HepG2 (cell line): Measurements from ENCODE around the gene TFEB. TPM values are rescaled to one million over a fixed set of nuclear protein-coding genes. Genes with fewer than 3 reads are reported as not detected.
A peak's percentile ranks its signal among the peaks of the same experiment; 100 is the strongest.

Experiments
- ATF2 ChIP-seq: sonication (generic); formaldehyde crosslinking; IDR thresholded peaks from 2 replicates; pipeline ENCODE4 v1.4.0; 2020; ENCODE audit warnings: missing genetic modification reagents
- ATF5 ChIP-seq: sonication (generic); formaldehyde crosslinking; IDR thresholded peaks from 2 replicates; pipeline ENCODE4 v1.4.0; 2020; ENCODE audit warnings: mild to moderate bottlenecking, low read depth, missing genetic modification reagents
- ATF6 ChIP-seq: sonication (generic); formaldehyde crosslinking; conservative IDR thresholded peaks from 2 replicates; pipeline ENCODE4 v1.4.0; 2020; ENCODE audit warnings: missing genetic modification reagents
- BRF2 ChIP-seq: sonication (generic); formaldehyde crosslinking; IDR thresholded peaks from 2 replicates; pipeline ENCODE4 v1.8.1; 2022; ENCODE audit warnings: mild to moderate bottlenecking, missing genetic modification reagents
- CBX5 ChIP-seq: sonication (generic); formaldehyde crosslinking; IDR thresholded peaks from 2 replicates; pipeline ENCODE4 v1.4.0; 2020; ENCODE audit warnings: missing genetic modification reagents, borderline replicate concordance
- HNRNPL ChIP-seq: fragments of 200-400 bp; formaldehyde crosslinking; IDR thresholded peaks from 2 replicates; pipeline ENCODE4 v1.6.1; 2017; ENCODE audit warnings: mild to moderate bottlenecking, low read depth, low read length
- MAF1 ChIP-seq: sonication (generic); formaldehyde crosslinking; IDR thresholded peaks from 2 replicates; pipeline ENCODE4 v1.5.0; 2020; ENCODE audit warnings: missing genetic modification reagents, borderline replicate concordance
- MED8 ChIP-seq: sonication (generic); formaldehyde crosslinking; IDR thresholded peaks from 2 replicates; pipeline ENCODE4 v1.8.1; 2023; ENCODE audit warnings: mild to moderate bottlenecking, missing genetic modification reagents; ENCODE audit not compliant: insufficient replicate concordance
- NFAT5 ChIP-seq: sonication (generic); formaldehyde crosslinking; IDR thresholded peaks from 2 replicates; pipeline ENCODE4 v1.4.0; 2020; ENCODE audit warnings: missing genetic modification reagents
- RARA ChIP-seq: IDR thresholded peaks from 2 replicates; pipeline ENCODE4 v1.6.1; 2016; ENCODE audit warnings: missing genetic modification reagents, missing compliant biosample characterization
- SPEN ChIP-seq: sonication (generic); formaldehyde crosslinking; IDR thresholded peaks from 2 replicates; pipeline ENCODE4 v1.5.1; 2020; ENCODE audit warnings: low read depth, mild to moderate bottlenecking, missing genetic modification reagents
- ZBTB37 ChIP-seq: sonication (generic); formaldehyde crosslinking; IDR thresholded peaks from 2 replicates; pipeline ENCODE4 v1.4.0; 2020; ENCODE audit warnings: mild to moderate bottlenecking, missing genetic modification reagents
- ZBTB7A ChIP-seq: sonication (generic); formaldehyde crosslinking; IDR thresholded peaks from 2 replicates; pipeline ENCODE4 v1.8.0; 2022; ENCODE audit warnings: mild to moderate bottlenecking, missing genetic modification reagents
- ZBTB8A ChIP-seq: sonication (generic); formaldehyde crosslinking; IDR thresholded peaks from 2 replicates; pipeline ENCODE4 v1.4.0; 2020; ENCODE audit warnings: mild to moderate bottlenecking, low read depth, missing genetic modification reagents, borderline replicate concordance
- ZNF280B ChIP-seq: sonication (generic); formaldehyde crosslinking; IDR thresholded peaks from 2 replicates; pipeline ENCODE4 v1.5.0; 2020; ENCODE audit warnings: missing genetic modification reagents, mild to moderate bottlenecking, borderline replicate concordance
- ZSCAN12 ChIP-seq: sonication (generic); formaldehyde crosslinking; IDR thresholded peaks from 2 replicates; pipeline ENCODE4 v1.9.0; 2021; ENCODE audit warnings: mild to moderate bottlenecking, missing genetic modification reagents
- polyA plus RNA-seq, 8 experiments: library from polyadenylated mRNA; depleted of rRNA in 3 of 8; stranded (reverse) in 7 of 8; unstranded in 1 of 8; fragments of >200 nt; fragmentation: Illumina TruSeq in 4 of 8; extraction: Trizol in 4 of 8; gene quantifications; 2 replicates each; pipeline versions ENCODE4 v1.2.1 to v1.2.3, GENCODE V29; 2011 to 2016; ENCODE audit warnings: low read depth in 4 of 8, missing spikeins in 1 of 8, mixed read lengths in 1 of 8; ENCODE audit not compliant: insufficient read depth in 1 of 8
- total RNA-seq, 5 experiments: library from RNA; depleted of rRNA; stranded (reverse); fragments of >200 nt; fragmentation: Illumina TruSeq; extraction: Trizol; gene quantifications; 2 replicates each; pipeline ENCODE4 v1.2.3, GENCODE V29; 2016; ENCODE audit warnings: low read depth in 1 of 5

Gene TFEB
- total and polyA plus RNA-seq, 2 of the 13 experiments (the other 11 are each of a cell fraction or from before 2014, with no cell fraction given) = 13.3 to 18.7 TPM

GRCh38 chr6:41682056-41682477 lies 53.3 kb downstream of the TFEB start (continued):
- TF ChIP-seq BRF2 (CRISPR knock-in tag) = no peak
- TF ChIP-seq MED8 (CRISPR knock-in tag) = no peak
- peak; percentile 83 for TF ChIP-seq CBX5 (CRISPR knock-in tag)
- no peak for TF ChIP-seq ZBTB8A (CRISPR knock-in tag)
- no peak for TF ChIP-seq ATF5 (CRISPR knock-in tag)
- no peak for TF ChIP-seq NFAT5 (CRISPR knock-in tag)
- no peak for TF ChIP-seq ZNF280B
- no peak for TF ChIP-seq ZBTB7A (CRISPR knock-in tag)
- no peak for TF ChIP-seq ZBTB37 (CRISPR knock-in tag)
- TF ChIP-seq SPEN (CRISPR knock-in tag) = peak; percentile 57; the same call in 1 of the 2 replicates
- no peak for TF ChIP-seq ATF2 (CRISPR knock-in tag)
- no peak for TF ChIP-seq ZSCAN12 (CRISPR knock-in tag)
- no peak for TF ChIP-seq MAF1 (CRISPR knock-in tag)
- no peak for TF ChIP-seq HNRNPL
- TF ChIP-seq ATF6 (CRISPR knock-in tag) = no peak
- TF ChIP-seq RARA (CRISPR knock-in tag) = no peak
